Large intestine (tissue), 3 donors: ENCODE results near the gene USP17L12. TPM values are rescaled to one million over a fixed set of nuclear protein-coding genes. Genes with fewer than 3 reads are reported as not detected.
"Not testable (repeated sequence)": the region's sequence is repeated elsewhere in the genome, so short reads cannot be mapped to it uniquely, and the experiment has no call there.

Experiments used
- DNase-seq, 2 donors: peaks; one replicate each; pipeline versions ENCODE4 v3.0.0 to v3.0.0-alpha.2; 2013
- H3K27ac ChIP-seq: one replicate; pipeline ENCODE4 v1.5.1; 2013; ENCODE audit warnings: low read length
- H3K27me3 ChIP-seq: 2 replicates; pipeline ENCODE4 v1.6.1; 2013; ENCODE audit warnings: low read length; ENCODE audit not compliant: control insufficient read depth, insufficient read depth
- H3K36me3 ChIP-seq: 2 replicates; pipeline ENCODE4 v1.6.1; 2013; ENCODE audit warnings: low read length; ENCODE audit not compliant: control insufficient read depth, insufficient read depth
- H3K4me1 ChIP-seq: one replicate; pipeline ENCODE4 v1.6.1; 2013; ENCODE audit warnings: low read length; ENCODE audit not compliant: control insufficient read depth, insufficient read depth
- H3K4me3 ChIP-seq: one replicate; pipeline ENCODE4 v1.5.1; 2013; ENCODE audit warnings: low read length
- H3K9me3 ChIP-seq: one replicate; pipeline ENCODE4 v1.6.1; 2013; ENCODE audit warnings: mild to moderate bottlenecking, low read depth, low read length, moderate library complexity; ENCODE audit not compliant: control insufficient read depth
- WGBS: methylation state at CpG from one replicate; pipeline ENCODE4 v1.1.5; 2013; ENCODE audit warnings: low lambda C conversion rate; ENCODE audit not compliant: insufficient coverage; 5-methylcytosine and 5-hydroxymethylcytosine counted together
- polyA plus RNA-seq: library from polyadenylated mRNA; unstranded; fragments of 120-200 nt; gene quantifications from one replicate; pipeline ENCODE4 v1.2.1, GENCODE V29; 2013

USP17L12 gene
- polyA plus RNA-seq, 1 donor, result not detected

- not testable (repeated sequence) for H3K27ac ChIP-seq, H3K4me1 ChIP-seq, H3K27me3 ChIP-seq, DNase-seq, H3K4me3 ChIP-seq, H3K36me3 ChIP-seq, H3K9me3 ChIP-seq
- WGBS, result no CpG with 5 or more reads among the region's 13 CpGs
Measured at GRCh38 chr4:9253078-9253477, 33.1 kb downstream of the USP17L12 start, which contains the start of gene USP17L19. TSS of gene USP17L19 (plus strand) at chr4:9253378. CDS start at chr4:9253378, 0 bp downstream.

DNA sequence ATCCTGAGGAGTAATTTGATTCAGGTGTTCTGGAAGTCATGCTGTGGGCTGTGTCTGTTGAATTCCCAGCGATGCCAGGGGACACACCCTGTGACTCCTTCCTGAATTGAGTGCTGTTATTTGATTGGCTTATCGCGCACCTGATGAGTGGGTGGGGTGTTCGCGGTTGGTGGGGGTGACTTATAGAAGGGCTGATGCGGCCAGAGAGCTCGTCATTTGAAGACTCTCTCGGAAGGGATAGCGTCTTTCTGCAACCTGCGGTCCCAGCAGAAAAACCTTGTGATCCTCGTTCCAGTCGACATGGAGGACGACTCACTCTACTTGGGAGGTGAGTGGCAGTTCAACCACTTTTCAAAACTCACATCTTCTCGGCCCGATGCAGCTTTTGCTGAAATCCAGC, 37.9 kb downstream of the USP17L12 start, which contains the start of gene USP17L20:
USP17L20 (plus strand) TSS at position 301 of the 400 bp plus-strand sequence; CDS start at position 301, 0 bp downstream.
- H3K36me3 ChIP-seq, H3K4me1 ChIP-seq, H3K9me3 ChIP-seq, H3K27me3 ChIP-seq, DNase-seq, H3K4me3 ChIP-seq, H3K27ac ChIP-seq: not testable (repeated sequence)
- WGBS, result no CpG with 5 or more reads among the region's 15 CpGs

- H3K36me3 ChIP-seq, H3K4me3 ChIP-seq, H3K27me3 ChIP-seq, DNase-seq, H3K4me1 ChIP-seq, H3K9me3 ChIP-seq, H3K27ac ChIP-seq: not testable (repeated sequence)
- WGBS, result no CpG with 5 or more reads among the region's 13 CpGs
Measured at GRCh38 chr4:9262572-9262971, 42.6 kb downstream of the USP17L12 start, which contains the start of gene USP17L21. TSS of gene USP17L21 (plus strand) at chr4:9262872. CDS start at chr4:9262872, 0 bp downstream.

GRCh38 chr4:9267319-9267718, 47.4 kb downstream of the USP17L12 start, which contains the start of gene USP17L22:
TSS of gene USP17L22 (plus strand) at chr4:9267619. CDS start at chr4:9267619, 0 bp downstream.
- not testable (repeated sequence) for H3K36me3 ChIP-seq, H3K27ac ChIP-seq, H3K4me1 ChIP-seq, H3K4me3 ChIP-seq, H3K9me3 ChIP-seq, H3K27me3 ChIP-seq, DNase-seq
- no CpG with 5 or more reads among the region's 15 CpGs for WGBS

Other genes starting within 250 kb of the USP17L12 start
- gene FAM90A26, start 49.7 kb upstream of the USP17L12 start, polyA plus RNA-seq, result not detected
- not detected for gene USP17L10, start 9.5 kb upstream of the USP17L12 start, polyA plus RNA-seq
- not detected for gene USP17L11, start 4.7 kb upstream of the USP17L12 start, polyA plus RNA-seq
- gene USP17L13, start 4.7 kb downstream of the USP17L12 start, polyA plus RNA-seq, result not detected
- gene USP17L15, start 14.2 kb downstream of the USP17L12 start, polyA plus RNA-seq, result not detected
- gene USP17L17, start 23.7 kb downstream of the USP17L12 start, polyA plus RNA-seq, result not detected
- gene USP17L18, start 28.5 kb downstream of the USP17L12 start, polyA plus RNA-seq, result not detected
- not detected for gene USP17L19, start 33.2 kb downstream of the USP17L12 start, polyA plus RNA-seq
- gene USP17L20, start 38.0 kb downstream of the USP17L12 start, polyA plus RNA-seq, result not detected
- gene USP17L21, start 42.7 kb downstream of the USP17L12 start, polyA plus RNA-seq, result not detected
- gene USP17L22, start 47.5 kb downstream of the USP17L12 start, polyA plus RNA-seq, result not detected
- not detected for gene USP17L24, start 105.0 kb downstream of the USP17L12 start, polyA plus RNA-seq
- gene USP17L25, start 109.8 kb downstream of the USP17L12 start, polyA plus RNA-seq, result not detected
- gene USP17L26, start 114.5 kb downstream of the USP17L12 start, polyA plus RNA-seq, result not detected
- not detected for gene USP17L5, start 119.3 kb downstream of the USP17L12 start, polyA plus RNA-seq
- gene USP17L27, start 124.0 kb downstream of the USP17L12 start, polyA plus RNA-seq, result not detected
- gene USP17L28, start 128.7 kb downstream of the USP17L12 start, polyA plus RNA-seq, result not detected
- not detected for gene USP17L29, start 133.5 kb downstream of the USP17L12 start, polyA plus RNA-seq
- not detected for gene USP17L30, start 143.0 kb downstream of the USP17L12 start, polyA plus RNA-seq
- gene DEFB131A, start 224.3 kb downstream of the USP17L12 start, polyA plus RNA-seq, result not detected